ENCODE results near the gene USP13. TPM values are rescaled to one million over a fixed set of nuclear protein-coding genes. Genes with fewer than 3 reads are reported as not detected.

The USP13 gene
- total RNA-seq, 1 experiment from 2014 or later, result 33.0 TPM

GRCh38 chr3:179672918-179673317, 20.1 kb downstream of the USP13 start:
- ChIA-PET CTCF (no interaction called here), POLR2A (ENCODE audit: low non-redundant PET) (no interaction called here)
- no peak overlapping the region for H3K4me3 ChIP-seq (ENCODE audit: low read depth, low read length, poor library complexity, severe bottlenecking)
- no peak for DNase-seq (ENCODE audit: low spot score)
- H3K36me3 ChIP-seq (ENCODE audit: insufficient read depth, low read length, poor library complexity, severe bottlenecking), result no peaks in the 10 kb centered on the region
- intact Hi-C loops (cut with micrococcal nuclease; ENCODE audit: unreplicated experiment), result no loop called here
- H3K27ac ChIP-seq (ENCODE audit: low read depth, low read length, poor library complexity, severe bottlenecking), result no peak overlapping the region
- no TSS peak for BruUV-seq (replicated peaks)
- no peaks in the 10 kb centered on the region for H3K27me3 ChIP-seq (replicated peaks; ENCODE audit: insufficient read depth, low read depth, low read length, poor library complexity)
- TF ChIP-seq, protein P1, sequence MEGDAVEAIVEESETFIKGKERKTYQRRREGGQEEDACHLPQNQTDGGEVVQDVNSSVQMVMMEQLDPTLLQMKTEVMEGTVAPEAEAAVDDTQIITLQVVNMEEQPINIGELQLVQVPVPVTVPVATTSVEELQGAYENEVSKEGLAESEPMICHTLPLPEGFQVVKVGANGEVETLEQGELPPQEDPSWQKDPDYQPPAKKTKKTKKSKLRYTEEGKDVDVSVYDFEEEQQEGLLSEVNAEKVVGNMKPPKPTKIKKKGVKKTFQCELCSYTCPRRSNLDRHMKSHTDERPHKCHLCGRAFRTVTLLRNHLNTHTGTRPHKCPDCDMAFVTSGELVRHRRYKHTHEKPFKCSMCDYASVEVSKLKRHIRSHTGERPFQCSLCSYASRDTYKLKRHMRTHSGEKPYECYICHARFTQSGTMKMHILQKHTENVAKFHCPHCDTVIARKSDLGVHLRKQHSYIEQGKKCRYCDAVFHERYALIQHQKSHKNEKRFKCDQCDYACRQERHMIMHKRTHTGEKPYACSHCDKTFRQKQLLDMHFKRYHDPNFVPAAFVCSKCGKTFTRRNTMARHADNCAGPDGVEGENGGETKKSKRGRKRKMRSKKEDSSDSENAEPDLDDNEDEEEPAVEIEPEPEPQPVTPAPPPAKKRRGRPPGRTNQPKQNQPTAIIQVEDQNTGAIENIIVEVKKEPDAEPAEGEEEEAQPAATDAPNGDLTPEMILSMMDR (conservative IDR thresholded peaks at IDR 0.05; ENCODE audit: low read depth, low read length), result no peak
- peaks cover 5% of the 10 kb centered on the region for H3K4me1 ChIP-seq (ENCODE audit: insufficient read depth, low read length, poor library complexity, severe bottlenecking)
- H3K9me3 ChIP-seq (ENCODE audit: low read depth, low read length, poor library complexity, severe bottlenecking), result no peaks in the 10 kb centered on the region

GRCh38 chr3:179673523-179673922, 20.7 kb downstream of the USP13 start:
- intact Hi-C loops (cut with micrococcal nuclease; ENCODE audit: unreplicated experiment), result no loop called here

DNA sequence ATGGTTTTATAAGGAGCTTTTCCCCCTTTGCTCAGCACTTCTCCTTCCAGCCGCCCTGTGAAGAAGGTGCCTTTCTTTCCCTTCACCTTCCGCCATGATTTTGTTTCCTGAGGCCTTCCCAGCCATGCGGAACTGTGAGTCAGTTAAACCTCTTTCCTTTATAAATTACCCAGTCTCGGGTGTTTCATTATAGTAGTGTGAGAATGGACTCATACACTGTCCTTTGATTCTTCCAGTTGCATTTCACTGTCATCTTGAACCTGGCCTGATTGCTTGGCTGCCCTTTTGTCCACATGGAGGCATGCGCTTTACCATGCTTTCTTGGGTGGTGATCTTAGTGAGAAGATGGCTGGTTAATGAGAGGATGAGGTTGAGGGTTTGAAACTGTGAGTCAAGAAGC, 23.2 kb downstream of the USP13 start:
- H3K27me3 ChIP-seq (replicated peaks; ENCODE audit: insufficient read depth, low read depth, low read length, poor library complexity), result no peaks in the 10 kb centered on the region
- no peak overlapping the region for H3K4me3 ChIP-seq (ENCODE audit: low read depth, low read length, poor library complexity, severe bottlenecking)
- H3K9me3 ChIP-seq (ENCODE audit: low read depth, low read length, poor library complexity, severe bottlenecking), result no peaks in the 10 kb centered on the region
- DNase-seq (ENCODE audit: low spot score), result no peak
- ChIA-PET CTCF (no interaction called here), POLR2A (ENCODE audit: low non-redundant PET) (no interaction called here)
- peaks cover 14% of the 10 kb centered on the region for H3K4me1 ChIP-seq (ENCODE audit: insufficient read depth, low read length, poor library complexity, severe bottlenecking)
- TF ChIP-seq, protein P1 (conservative IDR thresholded peaks at IDR 0.05; ENCODE audit: low read depth, low read length), result no peak
- no peak for TF ChIP-seq EZH2 (IDR thresholded peaks at IDR 0.05; ENCODE audit: borderline replicate concordance, low read depth, low read length, poor library complexity, severe bottlenecking)
- no TSS peak for BruUV-seq (replicated peaks)
- intact Hi-C loops (cut with micrococcal nuclease; ENCODE audit: unreplicated experiment), result no loop called here
- H3K36me3 ChIP-seq (ENCODE audit: insufficient read depth, low read length, poor library complexity, severe bottlenecking), result no peaks in the 10 kb centered on the region
- H3K27ac ChIP-seq (ENCODE audit: low read depth, low read length, poor library complexity, severe bottlenecking), result no peak overlapping the region

More at GRCh38 chr3:179673523-179673922, 20.7 kb downstream of the USP13 start:
- Histone ChIP-seq H3K27me3 (replicated peaks; ENCODE audit: insufficient read depth, low read depth, low read length, poor library complexity) (no peaks in the 10 kb centered on the region), H3K4me1 (ENCODE audit: insufficient read depth, low read length, poor library complexity, severe bottlenecking) (peaks cover 5% of the 10 kb centered on the region), H3K4me3 (ENCODE audit: low read depth, low read length, poor library complexity, severe bottlenecking) (no peak overlapping the region), H3K27ac (ENCODE audit: low read depth, low read length, poor library complexity, severe bottlenecking) (no peak overlapping the region), H3K36me3 (ENCODE audit: insufficient read depth, low read length, poor library complexity, severe bottlenecking) (no peaks in the 10 kb centered on the region), H3K9me3 (ENCODE audit: low read depth, low read length, poor library complexity, severe bottlenecking) (no peaks in the 10 kb centered on the region)
- CTCF ChIA-PET, result no interaction called here
- POLR2A ChIA-PET (ENCODE audit: low non-redundant PET), result no interaction called here
- DNase-seq (ENCODE audit: low spot score), result no peak
- no TSS peak for BruUV-seq (replicated peaks)
- no peak for TF ChIP-seq EZH2 (IDR thresholded peaks at IDR 0.05; ENCODE audit: borderline replicate concordance, low read depth, low read length, poor library complexity, severe bottlenecking)
- TF ChIP-seq, protein P1 (conservative IDR thresholded peaks at IDR 0.05; ENCODE audit: low read depth, low read length), result no peak
